HG03469 (cell line): ENCODE measurements around the gene MTG1.
A peak's percentile ranks its signal among the peaks of the same experiment; 100 is the strongest.
"Not testable (repeated sequence)": the region's sequence is repeated elsewhere in the genome, so short reads cannot be mapped to it uniquely, and the experiment has no call there.

ENCODE experiments used
- ATAC-seq: cut with Tn5 transposase; IDR thresholded peaks from one replicate; pipeline ENCODE4 v1.9.1; 2021; ENCODE audit warnings: mild to moderate bottlenecking, moderate library complexity, moderate number of reproducible peaks; ENCODE audit not compliant: unreplicated experiment

Gene MTG1

GRCh38 chr10:133358162-133358924 is 35.6 kb upstream of the MTG1 start:
- ATAC-seq = no peak

- no peak for ATAC-seq
Measured at GRCh38 chr10:133358925-133359310, 35.0 kb upstream of the MTG1 start.

GRCh38 chr10:133359554-133359971 is 34.4 kb upstream of the MTG1 start:
- ATAC-seq = no peak

- no peak for ATAC-seq
Measured at GRCh38 chr10:133359972-133360610, 33.9 kb upstream of the MTG1 start.

- no peak for ATAC-seq
Measured at GRCh38 chr10:133361227-133361626, 32.7 kb upstream of the MTG1 start.

GRCh38 chr10:133361773-133362441 is 32.0 kb upstream of the MTG1 start:
- no peak for ATAC-seq

- no peak for ATAC-seq
Measured at GRCh38 chr10:133362846-133363245, 31.1 kb upstream of the MTG1 start.

- ATAC-seq = no peak
Measured at GRCh38 chr10:133364645-133365431, 29.1 kb upstream of the MTG1 start.

GRCh38 chr10:133365461-133366129 is 28.4 kb upstream of the MTG1 start:
- ATAC-seq = no peak

- ATAC-seq = no peak
Measured at GRCh38 chr10:133366130-133366478, 27.9 kb upstream of the MTG1 start.

GRCh38 chr10:133366751-133367150 is 27.2 kb upstream of the MTG1 start:
- no peak for ATAC-seq

GRCh38 chr10:133367461-133367860 is 26.5 kb upstream of the MTG1 start:
- ATAC-seq = not testable (repeated sequence)

- no peak for ATAC-seq
Measured at GRCh38 chr10:133368153-133368552, 25.8 kb upstream of the MTG1 start.

GRCh38 chr10:133370030-133370786 is 23.7 kb upstream of the MTG1 start:
- ATAC-seq = no peak

- ATAC-seq = no peak
Measured at GRCh38 chr10:133372507-133372906, 21.4 kb upstream of the MTG1 start.

- peak; percentile 94 for ATAC-seq
Measured at GRCh38 chr10:133373174-133374090, 20.5 kb upstream of the MTG1 start, which contains the start of gene ECHS1. Gene ECHS1 (minus strand): TSS chr10:133373354. CDS start chr10:133373333, 21 bp downstream.

- ATAC-seq = no peak
Measured at GRCh38 chr10:133375357-133376115, 18.4 kb upstream of the MTG1 start.

GRCh38 chr10:133376183-133376582 is 17.8 kb upstream of the MTG1 start:
- ATAC-seq = not testable (repeated sequence)
